Loucy (cell line): Measurements from ENCODE around the gene EZH1.

Experiments
- EZH2phosphoT487 ChIP-seq: fragments of 200-600 bp; IDR thresholded peaks from 2 replicates; pipeline ENCODE4 v1.6.1; 2018; ENCODE audit warnings: antibody characterized with exemption, mild to moderate bottlenecking, moderate library complexity, borderline replicate concordance
- TF ChIP-seq, protein P1 (sequence below): fragments of 200-600 bp; sonication (generic); conservative IDR thresholded peaks from 2 replicates; pipeline ENCODE4 v1.5.1; 2014; ENCODE audit warnings: mild to moderate bottlenecking, antibody characterized with exemption, low read length

DNA sequence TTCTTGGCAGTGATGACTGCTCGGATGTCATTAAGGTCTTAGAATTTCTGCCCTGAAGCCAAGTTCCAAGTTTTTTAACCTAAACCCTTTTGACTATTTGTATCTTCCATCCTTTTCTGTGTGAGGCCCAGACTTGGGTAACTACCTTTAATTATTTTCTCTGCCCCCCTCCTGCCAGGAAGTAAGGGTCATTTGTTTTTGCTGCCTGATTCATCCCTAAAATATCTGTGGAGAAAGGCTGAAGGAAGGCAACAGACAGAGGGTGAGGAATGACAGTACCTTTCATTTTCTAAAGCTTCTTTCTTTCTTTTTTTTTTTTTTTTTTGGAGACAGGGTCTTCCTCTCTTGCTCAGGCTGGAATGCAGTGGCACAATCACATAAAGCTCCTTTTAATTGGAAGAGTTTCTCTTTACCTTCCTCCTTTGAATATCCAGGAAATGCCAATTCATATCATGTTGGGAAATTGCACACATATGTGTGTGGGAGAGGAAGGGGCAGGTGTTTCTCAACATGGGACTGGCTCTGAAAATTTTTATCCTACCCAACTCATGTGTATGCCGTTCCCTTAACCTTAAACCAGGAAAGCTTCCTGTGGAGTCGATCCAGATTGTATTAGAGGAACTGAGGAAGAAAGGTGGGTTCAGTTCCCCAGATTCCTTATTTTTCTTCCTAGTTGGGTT is 29.4 kb upstream of the EZH1 start:
- TF ChIP-seq, protein P1, sequence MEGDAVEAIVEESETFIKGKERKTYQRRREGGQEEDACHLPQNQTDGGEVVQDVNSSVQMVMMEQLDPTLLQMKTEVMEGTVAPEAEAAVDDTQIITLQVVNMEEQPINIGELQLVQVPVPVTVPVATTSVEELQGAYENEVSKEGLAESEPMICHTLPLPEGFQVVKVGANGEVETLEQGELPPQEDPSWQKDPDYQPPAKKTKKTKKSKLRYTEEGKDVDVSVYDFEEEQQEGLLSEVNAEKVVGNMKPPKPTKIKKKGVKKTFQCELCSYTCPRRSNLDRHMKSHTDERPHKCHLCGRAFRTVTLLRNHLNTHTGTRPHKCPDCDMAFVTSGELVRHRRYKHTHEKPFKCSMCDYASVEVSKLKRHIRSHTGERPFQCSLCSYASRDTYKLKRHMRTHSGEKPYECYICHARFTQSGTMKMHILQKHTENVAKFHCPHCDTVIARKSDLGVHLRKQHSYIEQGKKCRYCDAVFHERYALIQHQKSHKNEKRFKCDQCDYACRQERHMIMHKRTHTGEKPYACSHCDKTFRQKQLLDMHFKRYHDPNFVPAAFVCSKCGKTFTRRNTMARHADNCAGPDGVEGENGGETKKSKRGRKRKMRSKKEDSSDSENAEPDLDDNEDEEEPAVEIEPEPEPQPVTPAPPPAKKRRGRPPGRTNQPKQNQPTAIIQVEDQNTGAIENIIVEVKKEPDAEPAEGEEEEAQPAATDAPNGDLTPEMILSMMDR, result no peak
- no peak for TF ChIP-seq EZH2phosphoT487
